IMR-90 (cell line): ENCODE results near the gene MEDAG. TPM values are rescaled to one million over a fixed set of nuclear protein-coding genes. Genes with fewer than 3 reads are reported as not detected.

Experiments
- ATAC-seq: fragments of 200-7000 bp; cut with Tn5 transposase; 2 replicates; pipeline ENCODE4 v1.9.1; 2020; ENCODE audit warnings: low read depth, mild to moderate bottlenecking, moderate library complexity
- BruUV-seq: library from RNA; stranded (reverse); fragments of 400-500 nt; replicated peaks from 2 replicates; lab custom pipeline; 2021; lab: Mats Ljungman, UMichigan
- CTCF ChIA-PET: fragments of 300-600 bp; formaldehyde crosslinking; extraction: SDS; loops from one replicate; lab custom pipeline; 2021; ENCODE audit warnings: antibody characterized with exemption; lab: Yijun Ruan, JAX
- POLR2A ChIA-PET: fragments of 300-600 bp; sonication (Branson Sonifier 250); formaldehyde crosslinking; loops from one replicate; lab custom pipeline; 2022; ENCODE audit warnings: antibody characterized with exemption; ENCODE audit not compliant: unreplicated experiment; lab: Charles Lee
- DNase-seq: peaks from one replicate; pipeline ENCODE4 v3.0.0; 2013
- H2AFZ ChIP-seq: replicated peaks from 2 replicates; pipeline ENCODE3; 2013; ENCODE audit warnings: low read length, mild to moderate bottlenecking; ENCODE audit not compliant: poor library complexity
- H2AK5ac ChIP-seq: 2 replicates; pipeline ENCODE4 v1.6.1; 2013; ENCODE audit warnings: low read depth, low read length, inconsistent platforms
- H2AK9ac ChIP-seq: replicated peaks from 2 replicates; pipeline ENCODE3; 2013; ENCODE audit warnings: mild to moderate bottlenecking, low read depth, low read length, moderate library complexity; ENCODE audit not compliant: poor library complexity
- H2BK120ac ChIP-seq: 2 replicates; pipeline ENCODE4 v1.6.1; 2013; ENCODE audit warnings: low read depth, low read length, inconsistent platforms
- H2BK15ac ChIP-seq: 3 replicates; pipeline ENCODE4 v1.6.1; 2013; ENCODE audit warnings: low read depth, low read length, inconsistent platforms
- H2BK20ac ChIP-seq: 2 replicates; pipeline ENCODE4 v1.6.1; 2013; ENCODE audit warnings: low read depth, mild to moderate bottlenecking, inconsistent platforms, low read length, moderate library complexity
- H2BK5ac ChIP-seq: 2 replicates; pipeline ENCODE4 v1.6.1; 2013; ENCODE audit warnings: mild to moderate bottlenecking, low read depth, low read length, inconsistent platforms; ENCODE audit not compliant: poor library complexity, severe bottlenecking
- H3K14ac ChIP-seq: replicated peaks from 2 replicates; pipeline ENCODE4 v1.6.1; 2013; ENCODE audit warnings: low read depth, low read length, inconsistent platforms
- H3K18ac ChIP-seq: 2 replicates; pipeline ENCODE4 v1.6.1; 2013; ENCODE audit warnings: low read depth, low read length, control low read depth
- H3K23ac ChIP-seq: 2 replicates; pipeline ENCODE4 v1.6.1; 2013; ENCODE audit warnings: low read depth, low read length, inconsistent platforms
- H3K27ac ChIP-seq: 2 replicates; pipeline ENCODE4 v1.5.1; 2013; ENCODE audit warnings: mild to moderate bottlenecking, control low read depth, low read length; ENCODE audit not compliant: insufficient read depth
- H3K27me3 ChIP-seq: 2 replicates; pipeline ENCODE4 v1.6.1; 2013; ENCODE audit warnings: low read length; ENCODE audit not compliant: control insufficient read depth, insufficient read depth
- H3K36me3 ChIP-seq: 2 replicates; pipeline ENCODE4 v1.6.1; 2013; ENCODE audit warnings: low read length, mixed read lengths; ENCODE audit not compliant: control insufficient read depth, insufficient read depth
- H3K4ac ChIP-seq: 2 replicates; pipeline ENCODE4 v1.6.1; 2013; ENCODE audit warnings: low read depth, low read length, inconsistent platforms
- H3K4me1 ChIP-seq: 2 replicates; pipeline ENCODE4 v1.6.1; 2013; ENCODE audit warnings: low read length, mixed read lengths; ENCODE audit not compliant: control insufficient read depth, insufficient read depth
- H3K4me2 ChIP-seq: 2 replicates; pipeline ENCODE4 v1.6.1; 2013; ENCODE audit warnings: low read depth, mild to moderate bottlenecking, control low read depth, low read length, moderate library complexity
- H3K4me3 ChIP-seq: 2 replicates; pipeline ENCODE4 v1.5.1; 2013; ENCODE audit warnings: low read depth, mild to moderate bottlenecking, control low read depth, low read length, moderate library complexity; ENCODE audit not compliant: insufficient read depth
- H3K56ac ChIP-seq: 2 replicates; pipeline ENCODE4 v1.6.1; 2013; ENCODE audit warnings: low read length, inconsistent platforms; ENCODE audit not compliant: insufficient read depth; ENCODE audit errors: extremely low read depth
- H3K79me1 ChIP-seq, 2 experiments: 2 replicates each; pipeline ENCODE4 v1.6.1; 2013; ENCODE audit warnings: low read length in 2 of 2, inconsistent platforms in 1 of 2, low read depth in 1 of 2
- H3K9ac ChIP-seq: 2 replicates; pipeline ENCODE4 v1.6.1; 2013; ENCODE audit warnings: low read depth, low read length, control low read depth
- H3K9me1 ChIP-seq: 2 replicates; pipeline ENCODE4 v1.6.1; 2013; ENCODE audit warnings: low read length, inconsistent platforms; ENCODE audit not compliant: insufficient read depth
- H3K9me3 ChIP-seq: 2 replicates; pipeline ENCODE4 v1.6.1; 2013; ENCODE audit warnings: low read length; ENCODE audit not compliant: control insufficient read depth, insufficient read depth
- H4K20me1 ChIP-seq: 2 replicates; pipeline ENCODE4 v1.6.1; 2013; ENCODE audit warnings: low read length, inconsistent platforms; ENCODE audit not compliant: insufficient read depth
- H4K5ac ChIP-seq: 2 replicates; pipeline ENCODE4 v1.6.1; 2013; ENCODE audit warnings: mild to moderate bottlenecking, low read depth, low read length, control low read depth
- H4K8ac ChIP-seq, 2 experiments: 2 replicates each; pipeline ENCODE4 v1.6.1; 2013; ENCODE audit warnings: low read depth in 2 of 2, low read length in 2 of 2, control low read depth in 1 of 2, inconsistent platforms in 1 of 2
- H4K91ac ChIP-seq: 2 replicates; pipeline ENCODE4 v1.6.1; 2013; ENCODE audit warnings: low read depth, low read length, inconsistent platforms; ENCODE audit not compliant: insufficient read depth
- BHLHE40 ChIP-seq: fragments of 150-350 bp; IDR thresholded peaks from 2 replicates; pipeline ENCODE4 v1.6.1; 2016; ENCODE audit warnings: mild to moderate bottlenecking, low read depth, low read length
- CEBPB ChIP-seq: IDR thresholded peaks from 2 replicates; pipeline ENCODE4 v1.6.1; 2012; ENCODE audit warnings: low read depth, low read length, improper control_type of control experiment
- CHD1 ChIP-seq: IDR thresholded peaks from 2 replicates; pipeline ENCODE4 v1.6.1; 2012; ENCODE audit warnings: low read depth, low read length, improper control_type of control experiment
- CTCF ChIP-seq: conservative IDR thresholded peaks from 2 replicates; pipeline ENCODE4 v1.5.1; 2012; ENCODE audit warnings: mild to moderate bottlenecking, low read depth, low read length, improper control_type of control experiment
- ELK1 ChIP-seq: fragments of 150-350 bp; IDR thresholded peaks from 2 replicates; pipeline ENCODE4 v1.6.1; 2016; ENCODE audit warnings: low read depth, mild to moderate bottlenecking, low read length, moderate library complexity, borderline replicate concordance
- FOS ChIP-seq: fragments of 150-350 bp; IDR thresholded peaks from 2 replicates; pipeline ENCODE4 v1.6.1; 2016; ENCODE audit warnings: low read depth, low read length
- MAFK ChIP-seq: IDR thresholded peaks from 2 replicates; pipeline ENCODE4 v1.6.1; 2012; ENCODE audit warnings: low read depth, low read length, improper control_type of control experiment
- MAZ ChIP-seq: IDR thresholded peaks from 2 replicates; pipeline ENCODE4 v1.6.1; 2012; ENCODE audit warnings: low read depth, mild to moderate bottlenecking, low read length, improper control_type of control experiment, moderate library complexity, borderline replicate concordance
- MXI1 ChIP-seq: IDR thresholded peaks from 2 replicates; pipeline ENCODE4 v1.6.1; 2012; ENCODE audit warnings: low read depth, mild to moderate bottlenecking, low read length, moderate library complexity, borderline replicate concordance
- NFE2L2 ChIP-seq: fragments of 150-350 bp; IDR thresholded peaks from 2 replicates; pipeline ENCODE4 v1.6.1; 2016; ENCODE audit warnings: low read depth, mild to moderate bottlenecking, low read length
- POLR2A ChIP-seq: IDR thresholded peaks from 2 replicates; pipeline ENCODE4 v1.6.1; 2012; ENCODE audit warnings: mild to moderate bottlenecking, low read depth, low read length
- RAD21 ChIP-seq: IDR thresholded peaks from 2 replicates; pipeline ENCODE4 v1.6.1; 2012; ENCODE audit warnings: low read length, improper control_type of control experiment
- RFX5 ChIP-seq: IDR thresholded peaks from 2 replicates; pipeline ENCODE4 v1.8.0; 2012; ENCODE audit warnings: low read depth, mild to moderate bottlenecking, low read length, moderate library complexity
- SMC3 ChIP-seq: fragments of 150-350 bp; IDR thresholded peaks from 2 replicates; pipeline ENCODE4 v1.6.1; 2016; ENCODE audit warnings: low read depth, mild to moderate bottlenecking, antibody characterized with exemption, low read length, moderate library complexity
- USF2 ChIP-seq: fragments of 150-350 bp; IDR thresholded peaks from 2 replicates; pipeline ENCODE4 v1.6.1; 2017; ENCODE audit warnings: mild to moderate bottlenecking, antibody characterized with exemption, low read length, low read depth
- WGBS, 2 experiments: methylation state at CpG; one replicate each; pipeline versions ENCODE4 v1.1.5 to v1.1.7; 2013; ENCODE audit warnings: missing lambda C conversion rate in 2 of 2; ENCODE audit not compliant: insufficient read length in 1 of 2; ENCODE audit errors: extremely low coverage in 2 of 2; 5-methylcytosine and 5-hydroxymethylcytosine counted together
- dilution Hi-C: fragments of 300-500 bp; cut with HindIII; formaldehyde crosslinking; loops from one replicate; pipeline ENCODE4 v1.14.3; 2018; ENCODE audit warnings: low sequenced_read_pairs; ENCODE audit not compliant: unreplicated experiment
- in situ Hi-C: fragments of 300-500 bp; cut with MboI; formaldehyde crosslinking; loops from 3 replicates; pipeline ENCODE4 v1.14.3; 2019; ENCODE audit warnings: low sequenced_read_pairs, inconsistent platforms, mixed read lengths
- intact Hi-C: fragments of 100-400 bp; cut with micrococcal nuclease; formaldehyde crosslinking; loops from 2 replicates; pipeline ENCODE4 v1.10.0; 2022
- polyA plus RNA-seq, 3 experiments: library from polyadenylated mRNA; depleted of rRNA; stranded (reverse); fragments of >200 nt; gene quantifications; 2 replicates each; pipeline ENCODE4 v1.2.3, GENCODE V29; 2012; ENCODE audit warnings: low replicate concordance in 1 of 3
- total RNA-seq: library from RNA; depleted of rRNA; stranded (reverse); fragments of >200 nt; gene quantifications from 2 replicates; pipeline ENCODE4 v1.2.3, GENCODE V29; 2012

The MEDAG gene
- total and polyA plus RNA-seq, 2 of the 4 experiments (the other 2 are of a cell fraction) = 0.32 to 0.36 TPM

- H2BK20ac ChIP-seq = peak overlapping the region; percentile 99
- H4K8ac ChIP-seq = peak overlapping the region; percentile 20 to 81
- in situ Hi-C loops = loop anchor here (10.0 kb wide), 1 partner anchor 192 kb away; no protein-coding TSS in a partner anchor
- H2BK5ac ChIP-seq = peak overlapping the region; percentile 17
- peak overlapping the region; percentile 92 for H2BK15ac ChIP-seq
- H3K14ac ChIP-seq = peak overlapping the region; percentile 53
- intact Hi-C loops = loop anchor here (5.0 to 10.0 kb wide), 3 partner anchors 195 to 732 kb away; no protein-coding TSS in a partner anchor
- peaks cover 34% of the 10 kb centered on the region for H3K9me1 ChIP-seq
- no peak for DNase-seq
- peak overlapping the region; percentile 100 for H2BK120ac ChIP-seq
- peak overlapping the region; percentile 25; the same call in 1 of the 2 replicates for H3K27ac ChIP-seq
- H3K23ac ChIP-seq = peak overlapping the region; percentile 34
- H3K4me2 ChIP-seq = no peak overlapping the region
- ChIA-PET CTCF (interaction anchor here (0.6 to 1.0 kb wide), 3 partner anchors 177 to 430 kb away, joined by 3 to 4 read pairs (median 4); no protein-coding TSS in a partner anchor), POLR2A (interaction anchor here (0.9 to 2.0 kb wide), 2 partner anchors 179 to 241 kb away, joined by 4 to 6 read pairs; no protein-coding TSS in a partner anchor)
- 100% methylated on average over 1 of the region's 3 CpGs; no CpG with 5 or more reads in 1 of the 2 experiments for WGBS, 2 experiments
- H3K36me3 ChIP-seq = no peaks in the 10 kb centered on the region
- no peaks in the 10 kb centered on the region for H4K20me1 ChIP-seq
- peaks cover 6 to 22% of the 10 kb centered on the region in 2 experiments; a peak in 3 of 4 replicates for H3K79me1 ChIP-seq
- no peak overlapping the region for H2AFZ ChIP-seq
- peaks cover 57% of the 10 kb centered on the region for H3K4me1 ChIP-seq
- H3K9ac ChIP-seq = no peak overlapping the region
- H4K5ac ChIP-seq = peak overlapping the region; percentile 40
- peak overlapping the region; percentile 90 for H3K18ac ChIP-seq
- H2AK5ac ChIP-seq = peak overlapping the region; percentile 60
- ATAC-seq = no peak
- H4K91ac ChIP-seq = peak overlapping the region; percentile 99
- H3K9me3 ChIP-seq = no peaks in the 10 kb centered on the region
- dilution Hi-C loops = no loop called here
- H3K56ac ChIP-seq = no peak overlapping the region
- BruUV-seq = no TSS peak
- H3K4ac ChIP-seq = peak overlapping the region; percentile 83
- H3K4me3 ChIP-seq = no peak overlapping the region
- H3K27me3 ChIP-seq = no peaks in the 10 kb centered on the region
- no peak overlapping the region for H2AK9ac ChIP-seq
- TF ChIP-seq CHD1 = no peak
- TF ChIP-seq ELK1 = no peak
- TF ChIP-seq CEBPB = no peak
- no peak for TF ChIP-seq MAFK
- TF ChIP-seq MXI1 = no peak
- no peak for TF ChIP-seq USF2
- TF ChIP-seq NFE2L2 = no peak
- no peak for TF ChIP-seq SMC3
- TF ChIP-seq RFX5 = no peak
- TF ChIP-seq CTCF = no peak
- TF ChIP-seq POLR2A = no peak
- no peak for TF ChIP-seq BHLHE40
- TF ChIP-seq RAD21 = no peak
- TF ChIP-seq FOS = no peak
- no peak for TF ChIP-seq MAZ
Observed at GRCh38 chr13:30867089-30867669, 38.9 kb upstream of the MEDAG start.
